ENCODE measurements around the gene NOP16. TPM values are rescaled to one million over a fixed set of nuclear protein-coding genes. Genes with fewer than 3 reads are reported as not detected.

The NOP16 gene
- total RNA-seq, 1 donor from 2014 or later, result 46.3 TPM

GRCh38 chr5:176405656-176406435 lies 17.4 kb upstream of the NOP16 start:
- no peak for DNase-seq (ENCODE audit: low read depth)
- H3K79me2 ChIP-seq (ENCODE audit: insufficient read depth, low read length), result no peaks in the 10 kb centered on the region
- H3K4me3 Mint-ChIP-seq (ENCODE audit: unreplicated experiment), result no peak overlapping the region
- no peak overlapping the region for H2AFZ ChIP-seq (ENCODE audit: low read depth, low read length)
- no peaks in the 10 kb centered on the region for H3K27me3 ChIP-seq (ENCODE audit: insufficient read depth, low read length)
- peaks cover 3% of the 10 kb centered on the region for H3K4me1 Mint-ChIP-seq (ENCODE audit: low read depth, unreplicated experiment)
- H3K4me3 ChIP-seq (ENCODE audit: insufficient read depth, low read depth, low read length), result no peak overlapping the region
- no peak overlapping the region for H3K4me2 ChIP-seq (ENCODE audit: low read length)
- no peaks in the 10 kb centered on the region for H3K4me1 ChIP-seq (ENCODE audit: insufficient read depth, low read length)
- no peaks in the 10 kb centered on the region for H3K9me3 Mint-ChIP-seq (ENCODE audit: unreplicated experiment)
- peaks cover 2% of the 10 kb centered on the region for H3K36me3 ChIP-seq (ENCODE audit: insufficient read depth, low read length)
- peaks cover 20% of the 10 kb centered on the region for H3K36me3 Mint-ChIP-seq (ENCODE audit: low read depth, unreplicated experiment)
- FAIRE-seq, result no peak
- no peak for TF ChIP-seq EZH2 (IDR thresholded peaks at IDR 0.05; ENCODE audit: insufficient read depth, low read length)
- TF ChIP-seq, protein P1, sequence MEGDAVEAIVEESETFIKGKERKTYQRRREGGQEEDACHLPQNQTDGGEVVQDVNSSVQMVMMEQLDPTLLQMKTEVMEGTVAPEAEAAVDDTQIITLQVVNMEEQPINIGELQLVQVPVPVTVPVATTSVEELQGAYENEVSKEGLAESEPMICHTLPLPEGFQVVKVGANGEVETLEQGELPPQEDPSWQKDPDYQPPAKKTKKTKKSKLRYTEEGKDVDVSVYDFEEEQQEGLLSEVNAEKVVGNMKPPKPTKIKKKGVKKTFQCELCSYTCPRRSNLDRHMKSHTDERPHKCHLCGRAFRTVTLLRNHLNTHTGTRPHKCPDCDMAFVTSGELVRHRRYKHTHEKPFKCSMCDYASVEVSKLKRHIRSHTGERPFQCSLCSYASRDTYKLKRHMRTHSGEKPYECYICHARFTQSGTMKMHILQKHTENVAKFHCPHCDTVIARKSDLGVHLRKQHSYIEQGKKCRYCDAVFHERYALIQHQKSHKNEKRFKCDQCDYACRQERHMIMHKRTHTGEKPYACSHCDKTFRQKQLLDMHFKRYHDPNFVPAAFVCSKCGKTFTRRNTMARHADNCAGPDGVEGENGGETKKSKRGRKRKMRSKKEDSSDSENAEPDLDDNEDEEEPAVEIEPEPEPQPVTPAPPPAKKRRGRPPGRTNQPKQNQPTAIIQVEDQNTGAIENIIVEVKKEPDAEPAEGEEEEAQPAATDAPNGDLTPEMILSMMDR (IDR thresholded peaks at IDR 0.05; ENCODE audit: insufficient read depth, low read depth, low read length), result no peak
- H3K27ac Mint-ChIP-seq (ENCODE audit: unreplicated experiment), result no peak overlapping the region
- H3K27me3 Mint-ChIP-seq (ENCODE audit: low read depth, unreplicated experiment), result no peaks in the 10 kb centered on the region
- H3K9me3 ChIP-seq (ENCODE audit: insufficient read depth, low read depth, low read length), result no peaks in the 10 kb centered on the region
- H3K9ac ChIP-seq (ENCODE audit: low read length), result no peak overlapping the region
- H3K27ac ChIP-seq (ENCODE audit: low read depth, low read length), result no peak overlapping the region
- peaks cover 11% of the 10 kb centered on the region for H4K20me1 ChIP-seq (ENCODE audit: insufficient read depth, low read length)

DNA sequence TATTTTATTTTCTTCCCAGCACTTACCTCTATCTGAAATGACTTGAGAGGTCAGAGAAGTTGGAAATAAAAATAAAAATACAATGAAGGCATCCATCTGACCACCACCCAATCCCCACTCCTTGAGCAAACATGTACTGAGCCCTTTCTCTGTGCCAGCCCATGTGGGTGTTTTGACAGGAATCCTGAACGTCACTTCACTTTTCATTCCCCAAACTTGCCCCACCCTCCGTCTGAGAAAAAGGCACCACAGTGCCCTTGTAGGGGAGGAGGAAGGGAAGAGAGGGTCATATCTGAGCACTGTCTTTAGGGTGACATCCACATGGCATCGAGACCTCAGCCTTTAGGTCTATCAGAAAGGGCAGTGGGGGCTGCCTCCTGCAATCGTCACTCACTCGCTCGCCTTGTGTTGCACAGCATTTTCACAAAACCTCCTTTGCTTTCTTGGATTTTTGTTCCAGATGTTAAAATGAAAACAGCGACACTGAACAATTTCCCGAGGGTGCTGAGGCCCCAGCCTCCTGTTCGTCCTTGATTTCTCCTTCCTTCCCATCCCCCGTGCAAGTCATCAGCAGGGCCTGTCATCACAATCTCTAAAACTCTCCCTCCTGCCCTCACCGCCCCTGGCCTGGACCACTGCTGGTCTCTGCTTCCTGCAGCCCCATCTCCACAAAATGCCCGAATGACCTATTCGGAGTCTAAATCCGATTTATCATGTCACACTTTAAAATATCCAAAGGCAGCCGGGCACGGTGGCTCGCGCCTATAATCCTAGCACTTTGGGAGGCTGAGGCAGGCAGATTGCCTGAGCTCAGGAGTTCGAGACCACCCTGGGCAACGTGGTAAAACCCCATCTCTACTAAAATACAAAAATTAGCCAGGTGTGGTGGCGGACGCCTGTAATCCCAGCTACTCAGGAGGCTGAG lies 13.1 kb upstream of the NOP16 start:
- Histone ChIP-seq H3K4me1 (ENCODE audit: insufficient read depth, low read length) (no peaks in the 10 kb centered on the region), H3K9me3 (ENCODE audit: insufficient read depth, low read depth, low read length) (no peaks in the 10 kb centered on the region), H3K4me2 (ENCODE audit: low read length) (no peak overlapping the region), H3K27me3 (ENCODE audit: insufficient read depth, low read length) (no peaks in the 10 kb centered on the region), H2AFZ (ENCODE audit: low read depth, low read length) (no peak overlapping the region), H3K79me2 (ENCODE audit: insufficient read depth, low read length) (no peaks in the 10 kb centered on the region), H3K36me3 (ENCODE audit: insufficient read depth, low read length) (no peaks in the 10 kb centered on the region), H3K27ac (ENCODE audit: low read depth, low read length) (no peak overlapping the region), H3K4me3 (ENCODE audit: insufficient read depth, low read depth, low read length) (no peak overlapping the region), H3K9ac (ENCODE audit: low read length) (no peak overlapping the region), H4K20me1 (ENCODE audit: insufficient read depth, low read length) (no peaks in the 10 kb centered on the region)
- FAIRE-seq (no peak), DNase-seq (ENCODE audit: low read depth) (no peak)
- peaks cover 4% of the 10 kb centered on the region for H3K4me1 Mint-ChIP-seq (ENCODE audit: low read depth, unreplicated experiment)
- H3K27ac Mint-ChIP-seq (ENCODE audit: unreplicated experiment), result no peak overlapping the region
- no peak overlapping the region for H3K4me3 Mint-ChIP-seq (ENCODE audit: unreplicated experiment)
- H3K9me3 Mint-ChIP-seq (ENCODE audit: unreplicated experiment), result no peaks in the 10 kb centered on the region
- H3K27me3 Mint-ChIP-seq (ENCODE audit: low read depth, unreplicated experiment), result no peaks in the 10 kb centered on the region
- H3K36me3 Mint-ChIP-seq (ENCODE audit: low read depth, unreplicated experiment), result peaks cover 12% of the 10 kb centered on the region
- TF ChIP-seq, protein P1 (IDR thresholded peaks at IDR 0.05; ENCODE audit: insufficient read depth, low read depth, low read length), result no peak
- no peak for TF ChIP-seq EZH2 (IDR thresholded peaks at IDR 0.05; ENCODE audit: insufficient read depth, low read length)
